Stimulated activated CD4-positive, alpha-beta T cell treated with anti-CD3 and anti-CD28 coated beads, Interleukin-12 subunit alpha, Interleukin-12 subunit beta, amount 100 ng/mL, for 4 hours (primary cell): Measurements from ENCODE around the gene ADARB2.
"Not testable (repeated sequence)": the region's sequence is repeated elsewhere in the genome, so short reads cannot be mapped to it uniquely, and the experiment has no call there.

Source experiments
- DNase-seq: peaks from one replicate; pipeline ENCODE4 v3.0.0-alpha.2; 2020

Gene ADARB2

GRCh38 chr10:1634239-1634638 is 103.1 kb downstream of the ADARB2 start:
- DNase-seq = no peak

- no peak for DNase-seq
Observed at GRCh38 chr10:1633783-1634182, 103.5 kb downstream of the ADARB2 start.

- DNase-seq = no peak
Observed at GRCh38 chr10:1632596-1632995, 104.7 kb downstream of the ADARB2 start.

DNA sequence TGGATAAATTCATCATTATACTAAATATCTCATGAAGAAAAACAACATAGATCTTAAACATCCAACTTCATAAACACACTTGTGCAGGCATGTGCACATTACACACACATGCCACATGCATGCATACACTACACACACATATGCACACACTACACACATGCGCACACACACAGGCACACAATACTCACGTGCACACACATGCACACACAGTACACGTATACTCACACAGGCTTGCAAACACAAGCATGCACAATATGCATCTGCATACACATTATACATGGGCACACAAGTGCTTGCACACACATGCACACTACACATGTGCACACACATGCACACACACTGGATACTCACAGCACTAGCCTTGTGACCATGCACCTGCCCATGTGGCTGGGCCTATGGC is 105.2 kb downstream of the ADARB2 start:
- no peak for DNase-seq

GRCh38 chr10:1631282-1631681 is 106.0 kb downstream of the ADARB2 start:
- DNase-seq = no peak

- DNase-seq = no peak
Observed at GRCh38 chr10:1630304-1630703, 107.0 kb downstream of the ADARB2 start.

DNA sequence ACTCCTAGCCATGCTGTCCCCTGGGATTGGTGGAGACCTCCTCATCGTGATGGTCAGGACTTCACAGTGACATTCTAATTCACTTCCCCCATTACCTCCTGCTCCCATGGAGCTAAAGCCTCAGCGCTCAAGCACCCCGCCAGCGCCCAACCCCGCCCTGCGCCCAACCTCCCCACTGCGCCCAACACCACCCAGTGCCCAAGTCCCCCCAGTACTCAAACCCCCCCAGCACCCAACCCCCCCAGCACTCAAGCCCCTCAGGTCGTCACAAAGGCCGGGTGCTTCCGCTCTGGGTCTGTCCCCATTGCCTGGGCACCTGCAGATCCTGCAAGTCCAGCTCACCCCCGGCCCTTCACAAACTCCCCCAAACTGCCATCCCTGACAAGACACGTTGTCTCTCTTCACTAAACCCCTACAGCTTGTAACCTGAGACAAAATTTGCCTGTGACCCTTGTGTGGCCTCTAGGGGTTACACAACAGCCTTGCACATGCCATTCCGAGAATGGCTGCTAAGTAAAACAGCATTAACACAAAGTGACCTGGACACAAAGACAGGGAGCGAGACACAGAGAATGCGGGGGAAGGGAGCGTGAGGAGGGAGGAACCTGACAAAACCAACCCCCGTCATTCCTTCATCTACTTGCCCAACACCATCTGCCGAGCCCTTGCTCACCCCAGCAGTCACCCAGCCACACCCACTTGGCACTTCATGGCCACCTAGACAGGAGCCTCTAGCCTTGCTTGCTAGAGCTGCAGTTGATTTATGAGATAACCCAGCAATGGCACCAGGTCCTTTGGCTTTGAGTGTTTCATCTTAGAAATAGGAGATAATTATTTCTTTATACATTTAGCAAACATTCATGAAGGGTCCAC is 107.8 kb downstream of the ADARB2 start:
- no peak for DNase-seq

GRCh38 chr10:1628757-1629156 is 108.6 kb downstream of the ADARB2 start:
- DNase-seq = no peak

DNA sequence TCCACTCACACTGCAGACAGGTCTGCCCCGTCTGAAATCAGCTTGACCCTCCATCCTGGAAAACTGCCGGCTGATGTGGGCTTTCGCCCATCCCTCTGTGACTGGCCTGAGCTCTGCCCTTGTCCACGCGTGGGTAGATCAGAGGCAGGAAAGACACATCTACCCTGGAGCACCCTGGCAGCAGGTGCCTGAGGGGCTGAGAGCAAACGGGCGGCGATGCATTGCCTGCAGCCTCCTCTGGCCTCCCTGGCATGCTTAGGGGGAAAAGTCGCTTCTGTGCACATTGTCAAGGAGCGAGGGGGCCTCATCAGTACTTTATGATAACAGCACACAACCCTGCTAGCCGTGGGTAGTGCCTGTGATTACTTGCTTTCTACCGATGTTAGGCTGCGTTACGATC is 109.4 kb downstream of the ADARB2 start:
- DNase-seq = no peak

DNA sequence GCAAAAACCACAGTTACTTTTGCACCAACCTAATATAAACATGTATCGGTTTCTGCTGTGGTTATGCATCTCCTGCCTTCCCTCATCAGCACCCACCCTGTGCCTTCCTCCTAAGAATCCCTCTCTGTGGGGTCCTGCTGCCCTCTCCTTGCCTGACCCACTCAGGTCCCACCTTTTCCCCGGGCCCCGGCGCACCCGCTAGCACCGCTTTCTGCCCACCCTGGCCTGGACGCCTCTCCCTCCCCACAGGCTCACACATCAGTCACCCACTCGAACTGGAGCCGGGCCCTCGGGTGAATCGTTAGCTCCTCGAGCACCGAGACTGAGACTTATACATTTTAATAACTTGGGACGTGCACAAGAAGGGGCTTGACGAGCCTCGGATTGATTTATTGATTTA is 110.5 kb downstream of the ADARB2 start:
- DNase-seq = no peak

GRCh38 chr10:1626410-1626809 is 110.9 kb downstream of the ADARB2 start:
- no peak for DNase-seq

GRCh38 chr10:1625731-1626130 is 111.6 kb downstream of the ADARB2 start:
- DNase-seq = no peak

GRCh38 chr10:1625079-1625478 is 112.2 kb downstream of the ADARB2 start:
- DNase-seq = no peak

- DNase-seq = no peak
Observed at GRCh38 chr10:1624240-1624639, 113.1 kb downstream of the ADARB2 start.

DNA sequence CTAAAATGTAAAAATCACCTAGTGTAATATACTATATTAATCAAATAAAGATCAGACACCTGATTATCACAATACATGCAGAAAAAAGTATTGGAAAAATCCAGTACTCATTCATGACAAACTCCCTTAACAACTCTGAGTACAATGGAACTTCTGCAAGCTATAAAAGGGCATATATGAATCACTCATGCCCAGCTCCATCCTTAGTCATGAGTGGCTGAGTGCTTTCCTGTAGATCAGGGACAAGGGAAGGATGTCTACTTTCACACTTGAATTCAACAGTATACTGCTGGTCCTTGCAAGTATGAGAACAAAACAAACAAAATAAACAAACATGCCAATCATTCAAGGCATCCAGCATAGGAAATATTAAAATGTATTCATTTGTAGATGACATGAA is 116.5 kb downstream of the ADARB2 start:
- DNase-seq = no peak

DNA sequence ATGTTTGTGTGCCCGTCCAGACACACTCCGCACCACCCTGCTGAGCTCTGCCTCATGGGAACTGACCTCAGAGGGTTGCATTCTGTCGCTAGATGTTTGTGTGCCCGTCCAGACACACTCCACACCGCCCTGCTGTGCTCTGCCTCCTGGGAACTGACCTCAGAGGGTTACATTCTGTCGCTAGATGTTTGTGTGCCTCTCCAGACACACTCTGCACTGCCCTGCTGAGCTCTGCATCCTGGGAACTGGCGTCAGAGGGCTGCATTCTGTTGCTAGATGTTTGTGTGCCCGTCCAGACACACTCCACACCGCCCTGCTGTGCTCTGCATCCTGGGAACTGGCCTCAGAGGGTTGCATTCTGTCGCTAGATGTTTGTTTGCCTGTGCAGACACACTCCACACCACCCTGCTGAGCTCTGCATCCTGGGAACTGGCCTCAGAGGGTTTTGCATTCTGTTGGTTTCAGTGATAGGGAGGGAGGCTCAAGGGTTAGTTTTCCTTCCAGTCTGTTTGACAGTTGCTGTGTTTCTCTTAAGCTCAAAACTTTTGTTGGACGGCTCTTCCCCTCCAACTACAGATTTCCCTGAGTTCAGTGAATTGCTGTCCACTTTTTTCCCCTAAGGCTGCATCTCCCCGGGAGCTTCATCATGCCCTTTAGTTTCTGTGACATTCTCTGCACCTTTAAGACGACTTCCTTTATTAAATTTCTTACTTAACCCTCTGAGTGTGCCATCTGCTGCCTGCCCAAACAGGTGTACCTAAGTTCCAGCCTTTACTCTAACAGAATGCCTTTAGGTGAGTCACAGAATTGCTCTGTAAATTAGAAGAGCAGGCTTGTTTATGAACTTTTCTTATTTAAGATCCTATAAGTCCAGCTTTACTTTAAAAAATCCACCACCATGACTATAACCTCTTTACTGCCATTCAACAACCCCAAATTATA is 119.7 kb downstream of the ADARB2 start:
- DNase-seq = not testable (repeated sequence)

DNA sequence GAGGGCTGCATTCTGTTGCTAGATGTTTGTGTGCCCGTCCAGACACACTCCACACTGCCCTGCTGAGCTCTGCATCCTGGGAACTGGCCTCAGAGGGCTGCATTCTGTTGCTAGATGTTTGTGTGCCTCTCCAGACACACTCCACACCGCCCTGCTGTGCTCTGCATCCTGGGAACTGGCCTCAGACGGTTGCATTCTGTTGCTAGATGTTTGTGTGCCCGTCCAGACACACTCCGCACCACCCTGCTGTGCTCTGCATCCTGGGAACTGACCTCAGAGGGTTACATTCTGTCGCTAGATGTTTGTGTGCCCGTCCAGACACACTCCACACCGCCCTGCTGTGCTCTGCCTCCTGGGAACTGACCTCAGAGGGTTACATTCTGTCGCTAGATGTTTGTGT is 120.6 kb downstream of the ADARB2 start:
- DNase-seq = not testable (repeated sequence)

- DNase-seq = no peak
Observed at GRCh38 chr10:1615186-1615954, 122.0 kb downstream of the ADARB2 start.

- no peak for DNase-seq
Observed at GRCh38 chr10:1613511-1613910, 123.8 kb downstream of the ADARB2 start.

DNA sequence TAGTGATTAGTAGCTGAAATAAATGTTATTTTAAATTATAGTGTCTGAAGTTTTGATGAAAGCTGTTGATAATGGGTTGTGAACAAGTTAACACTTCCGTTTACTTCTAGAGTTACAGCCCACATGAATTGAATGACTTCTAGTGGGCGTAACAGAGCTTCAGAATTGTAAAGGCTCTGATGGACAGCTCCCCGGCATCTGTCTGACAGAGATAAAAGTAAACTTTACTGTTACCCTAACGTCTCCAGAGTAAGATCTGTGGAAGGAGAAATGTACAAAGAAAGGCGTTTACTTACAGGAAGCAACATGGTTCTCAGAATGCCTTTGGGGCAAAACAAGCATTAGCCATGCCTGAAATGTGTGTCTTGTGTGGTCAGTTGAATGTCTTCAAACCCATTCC is 124.4 kb downstream of the ADARB2 start:
- DNase-seq = no peak

DNA sequence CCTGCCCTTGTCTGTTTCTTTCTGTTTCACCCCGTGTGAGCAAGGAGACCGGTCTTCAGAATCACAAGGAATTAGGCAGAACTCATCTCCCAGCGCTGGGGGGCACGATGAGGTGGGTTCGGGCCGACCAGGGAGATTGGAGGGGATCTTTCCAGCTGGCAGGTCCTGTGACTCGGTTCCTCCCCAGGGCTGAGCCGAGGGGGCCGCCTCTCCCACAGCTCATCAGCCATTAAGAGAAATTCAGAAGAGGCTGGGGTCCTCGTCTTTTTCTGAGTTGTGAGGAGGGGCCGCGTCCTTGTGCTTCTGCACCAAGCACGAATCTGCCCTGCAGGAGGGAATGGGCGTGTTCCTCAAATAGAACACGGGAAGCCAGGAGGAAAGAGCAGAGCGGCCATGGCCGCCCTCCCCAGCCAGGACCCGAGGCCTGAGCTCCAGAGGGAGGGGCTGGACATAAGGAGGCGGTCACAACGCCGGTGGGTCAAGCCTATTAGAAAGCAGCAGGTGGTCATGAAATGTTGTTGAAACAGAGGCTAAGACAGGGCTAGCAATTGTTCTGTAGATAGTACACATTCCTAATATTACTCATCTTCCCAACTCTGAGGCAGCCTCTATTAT is 125.3 kb downstream of the ADARB2 start:
- no peak for DNase-seq

GRCh38 chr10:1610986-1611770 is 126.1 kb downstream of the ADARB2 start:
- DNase-seq = no peak
